H7 (cell line): ENCODE results near the gene SELENOP. TPM values are rescaled to one million over a fixed set of nuclear protein-coding genes. Genes with fewer than 3 reads are reported as not detected.
A peak's percentile ranks its signal among the peaks of the same experiment; 100 is the strongest.

Source experiments
- DNase-seq: peaks from one replicate; pipeline ENCODE4 v3.0.0; 2012
- H3K27me3 ChIP-seq: 2 replicates; pipeline ENCODE4 v1.6.0; 2011; ENCODE audit warnings: mild to moderate bottlenecking, low read length; ENCODE audit not compliant: control insufficient read depth, insufficient read depth
- H3K36me3 ChIP-seq: replicated peaks from 2 replicates; pipeline ENCODE4 v1.5.1; 2011; ENCODE audit warnings: low read length; ENCODE audit not compliant: control insufficient read depth, insufficient read depth
- H3K4me3 ChIP-seq: 2 replicates; pipeline ENCODE4 v1.5.1; 2011; ENCODE audit warnings: low read depth, mild to moderate bottlenecking, control low read depth, low read length, moderate library complexity; ENCODE audit not compliant: insufficient read depth
- total RNA-seq: library from RNA; depleted of rRNA; stranded (reverse); fragments of >200 nt; shearing (Covaris generic); gene quantifications from 2 replicates; pipeline ENCODE4 v1.2.3, GENCODE V29; 2014

Gene SELENOP
- total RNA-seq, 1 experiment from 2014 or later: 44.9 TPM

DNA sequence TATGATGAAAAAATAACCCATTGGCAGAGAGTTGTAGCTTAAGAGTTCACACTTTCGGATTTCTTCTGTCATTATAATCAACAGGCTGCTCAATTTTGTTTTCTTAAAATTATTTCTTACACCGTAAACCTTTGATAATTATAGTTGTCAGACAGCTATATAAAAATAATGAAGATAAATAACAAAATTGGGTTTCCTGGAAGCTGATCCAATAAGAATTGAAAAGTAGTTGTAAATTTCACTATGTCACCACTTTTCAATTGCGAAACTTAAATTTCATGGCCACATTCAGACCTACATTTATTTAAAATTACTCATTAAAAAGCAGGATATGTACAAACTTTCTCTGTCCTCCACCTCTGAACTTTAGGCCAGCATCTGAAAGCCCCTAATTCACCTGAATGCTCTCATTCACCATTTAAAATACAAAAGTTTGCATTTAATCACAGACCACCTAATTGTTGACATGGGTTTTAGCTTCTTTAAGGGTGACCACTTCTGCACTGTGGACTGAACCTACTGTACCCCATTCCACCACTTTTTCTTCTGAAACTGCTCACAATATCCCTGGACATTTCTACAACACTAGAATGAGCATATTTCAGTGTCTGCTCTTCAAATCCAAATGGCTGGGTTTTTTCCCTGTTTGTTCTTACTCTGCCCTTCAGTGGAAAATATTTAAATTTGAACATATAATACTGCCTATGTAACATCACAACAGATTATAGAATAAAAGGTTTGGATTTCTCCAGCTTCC is 680 bp downstream of the SELENOP start:
- no peaks in the 10 kb centered on the region for H3K36me3 ChIP-seq
- H3K27me3 ChIP-seq: no peaks in the 10 kb centered on the region
- DNase-seq: no peak
- H3K4me3 ChIP-seq: peak overlapping the region; percentile 21; the same call in 1 of the 2 replicates

DNA sequence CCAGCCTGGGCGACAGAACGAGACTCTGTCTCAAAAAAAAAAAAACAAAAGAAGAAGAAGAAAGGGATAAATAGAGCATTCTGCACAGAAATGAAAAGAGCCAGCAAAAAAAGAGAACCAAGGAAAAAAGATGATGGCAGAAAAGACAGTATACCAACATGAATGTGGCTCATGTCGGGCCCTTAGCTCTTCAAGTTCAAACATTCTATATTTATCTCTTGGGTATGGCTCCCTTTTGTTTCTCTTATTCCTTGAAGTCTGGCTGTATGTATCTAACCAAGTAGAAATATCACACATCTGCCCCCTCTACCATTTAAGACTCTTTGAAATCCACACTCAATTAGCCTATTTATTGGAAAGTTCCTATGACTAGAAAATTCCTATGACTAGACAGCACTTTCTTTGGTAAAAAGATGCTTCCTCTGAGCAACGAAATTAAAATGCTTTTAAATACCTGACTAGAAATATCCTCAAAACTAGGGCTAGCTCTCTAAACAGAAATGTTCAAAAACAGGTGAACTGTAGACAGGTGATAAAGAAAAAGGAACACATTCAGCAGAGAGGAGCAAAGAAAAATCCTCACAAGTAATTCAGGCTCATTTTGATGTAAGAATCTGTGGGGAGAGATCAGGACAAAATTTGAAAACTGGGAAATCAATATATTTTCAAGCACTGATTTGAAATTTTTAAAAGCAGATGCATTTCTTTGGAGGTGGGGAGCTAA is 2.6 kb downstream of the SELENOP start:
- Histone ChIP-seq H3K4me3 (no peak overlapping the region), H3K27me3 (no peaks in the 10 kb centered on the region), H3K36me3 (no peaks in the 10 kb centered on the region)
- no peak for DNase-seq

DNA sequence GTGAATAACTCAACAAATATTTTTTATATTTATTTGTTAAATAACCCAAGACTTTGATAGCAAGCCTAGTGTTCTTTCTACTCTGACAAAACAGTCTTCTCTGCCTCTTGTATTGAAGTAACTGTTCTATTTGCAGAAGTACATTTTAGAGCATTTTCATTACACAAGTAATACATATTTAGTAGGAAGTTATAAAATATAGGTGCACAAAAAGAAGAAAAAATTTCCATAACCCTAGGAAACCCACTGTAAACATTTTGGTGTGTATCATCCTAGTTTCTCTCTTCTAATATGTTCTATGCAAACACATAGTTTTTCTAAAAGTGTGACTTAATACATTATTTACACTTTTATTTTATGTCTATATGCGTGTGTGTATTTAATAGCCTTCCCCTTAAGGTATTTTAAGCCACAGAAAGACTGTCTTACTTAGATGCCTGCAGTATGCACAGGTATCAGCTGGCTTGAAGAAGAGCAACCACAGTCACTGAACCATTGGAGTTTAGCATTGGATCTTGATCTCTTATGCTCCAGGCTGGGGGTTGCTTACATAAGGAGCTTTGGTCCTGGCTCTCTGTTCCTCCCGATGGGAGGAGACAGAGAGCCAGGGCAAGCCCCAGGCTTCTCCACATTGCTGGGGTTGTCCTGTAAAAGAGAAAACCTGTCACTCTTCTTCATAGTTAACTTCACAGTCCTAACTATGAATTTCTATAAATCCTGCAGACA is 3.8 kb downstream of the SELENOP start:
- Histone ChIP-seq H3K27me3 (no peaks in the 10 kb centered on the region), H3K36me3 (no peaks in the 10 kb centered on the region), H3K4me3 (no peak overlapping the region)
- DNase-seq: peak; percentile 33

DNA sequence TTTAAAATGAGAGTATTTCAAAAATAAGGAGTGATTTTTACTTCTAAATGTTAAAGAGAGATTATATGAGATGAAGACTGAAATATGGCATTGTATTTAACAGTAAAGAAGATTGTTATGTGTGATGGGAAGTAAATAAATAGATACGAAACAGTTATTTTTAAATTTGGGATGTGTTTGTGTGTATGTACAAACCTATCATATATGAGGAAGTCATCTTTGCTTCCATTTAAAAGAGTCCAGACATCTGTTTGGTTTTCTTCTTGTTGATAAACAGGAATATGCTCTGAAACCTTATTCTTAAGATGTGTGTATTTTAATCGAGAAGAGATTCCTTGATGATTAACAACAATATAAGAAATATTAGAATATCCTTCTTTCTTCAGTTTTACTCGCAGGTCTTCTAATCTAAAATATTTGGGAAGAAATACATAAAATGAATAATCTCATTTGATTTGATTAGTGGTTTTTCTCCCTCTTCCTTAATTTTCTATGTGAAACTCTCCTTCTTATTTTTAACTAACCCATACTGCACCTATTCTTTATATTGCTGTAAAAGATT is 4.9 kb downstream of the SELENOP start:
- DNase-seq: no peak
- no peaks in the 10 kb centered on the region for H3K36me3 ChIP-seq
- no peaks in the 10 kb centered on the region for H3K27me3 ChIP-seq
- H3K4me3 ChIP-seq: no peak overlapping the region

DNA sequence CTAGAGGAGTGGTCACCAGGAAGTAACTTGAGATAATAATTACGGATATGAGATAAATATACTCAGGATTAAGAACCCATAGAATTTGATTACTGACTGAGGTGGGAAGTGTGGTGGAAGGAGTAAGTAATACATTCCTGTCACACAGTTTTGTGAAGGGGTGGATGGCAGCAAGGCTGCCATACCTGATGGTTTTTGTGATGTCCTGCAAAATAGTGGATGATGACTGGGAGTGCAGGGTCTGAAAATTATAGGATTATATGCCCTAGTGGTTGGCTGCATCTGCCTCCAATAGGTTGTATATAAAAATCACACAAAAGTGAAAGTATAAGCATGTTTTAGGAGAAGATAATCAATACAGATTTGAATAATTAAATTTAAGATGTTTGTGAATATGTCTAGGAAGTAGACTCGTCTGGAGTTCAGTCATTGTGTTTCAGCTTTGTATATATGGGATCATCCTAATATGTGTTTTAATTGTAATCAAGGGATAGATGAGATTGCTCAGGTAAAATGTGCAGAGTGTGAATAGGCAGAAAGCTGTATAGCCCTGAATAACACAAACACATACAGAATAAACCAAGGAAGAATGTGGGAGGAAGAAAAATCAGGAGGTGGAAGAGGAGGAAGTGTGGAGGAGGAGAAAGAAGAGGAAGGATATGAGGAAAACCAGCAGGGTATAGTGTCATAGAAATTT is 5.5 kb downstream of the SELENOP start:
- no peak for DNase-seq
- H3K4me3 ChIP-seq: no peak overlapping the region
- no peaks in the 10 kb centered on the region for H3K36me3 ChIP-seq
- H3K27me3 ChIP-seq: no peaks in the 10 kb centered on the region

DNA sequence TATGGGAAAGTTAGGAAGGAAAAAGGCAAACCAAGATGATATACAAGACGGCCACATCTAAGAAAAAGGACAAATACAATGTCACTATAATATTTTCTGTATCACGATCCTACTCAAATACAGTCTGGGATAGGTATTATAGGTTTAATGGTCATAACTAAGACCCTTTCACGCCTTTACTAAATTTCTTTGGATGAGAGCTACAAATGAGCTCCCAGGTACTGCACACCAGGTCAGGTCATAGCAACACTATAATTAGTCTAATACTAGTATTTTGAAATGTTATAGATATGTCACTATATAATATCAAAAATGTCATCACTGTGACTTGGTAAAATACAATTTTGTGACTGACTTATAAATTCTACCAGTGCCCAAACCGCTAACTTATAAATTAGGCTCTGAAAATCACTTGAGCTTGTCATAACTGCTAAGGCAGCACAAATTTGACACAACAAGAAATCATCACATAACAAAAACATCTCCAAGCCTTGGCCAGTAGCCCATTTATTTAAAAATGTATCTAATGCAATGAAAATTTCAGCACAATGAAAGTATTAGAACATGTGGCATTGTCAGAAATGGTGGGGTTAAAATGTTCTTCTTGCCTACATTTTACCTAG is 6.9 kb downstream of the SELENOP start:
- Histone ChIP-seq H3K27me3 (no peaks in the 10 kb centered on the region), H3K36me3 (no peaks in the 10 kb centered on the region), H3K4me3 (no peak overlapping the region)
- DNase-seq: no peak

DNA sequence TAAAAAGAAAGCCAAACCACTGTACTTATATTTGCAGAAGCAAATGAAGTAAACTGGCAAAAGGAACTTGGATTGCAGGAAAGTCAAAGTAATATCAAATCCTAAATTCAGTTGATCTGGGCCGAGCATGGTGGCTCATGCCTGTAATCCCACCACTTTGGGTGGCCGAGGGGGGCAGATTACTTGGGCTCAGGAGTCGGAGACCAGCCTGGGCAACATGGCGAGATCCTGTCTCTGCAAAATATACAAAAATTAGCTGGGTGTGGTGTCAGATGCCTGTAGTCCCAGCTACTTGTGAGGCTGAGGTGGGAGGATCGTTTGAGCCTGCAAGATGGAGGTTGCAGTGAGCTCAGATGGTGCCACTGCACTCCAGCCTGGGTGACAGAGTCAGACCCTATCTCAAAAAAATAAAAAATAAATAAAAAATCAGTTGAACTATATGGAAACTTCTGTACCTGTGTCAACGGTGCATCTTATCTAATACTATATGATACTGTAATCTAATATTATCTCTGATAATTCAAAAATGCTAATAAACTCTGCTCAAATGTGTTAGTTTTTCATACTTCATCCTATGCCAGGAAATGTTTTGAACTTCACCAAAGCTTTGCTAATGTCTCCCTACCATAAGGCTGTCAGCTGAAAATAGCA is 10.1 kb downstream of the SELENOP start:
- Histone ChIP-seq H3K4me3 (no peak overlapping the region), H3K27me3 (no peaks in the 10 kb centered on the region)
- DNase-seq: no peak

DNA sequence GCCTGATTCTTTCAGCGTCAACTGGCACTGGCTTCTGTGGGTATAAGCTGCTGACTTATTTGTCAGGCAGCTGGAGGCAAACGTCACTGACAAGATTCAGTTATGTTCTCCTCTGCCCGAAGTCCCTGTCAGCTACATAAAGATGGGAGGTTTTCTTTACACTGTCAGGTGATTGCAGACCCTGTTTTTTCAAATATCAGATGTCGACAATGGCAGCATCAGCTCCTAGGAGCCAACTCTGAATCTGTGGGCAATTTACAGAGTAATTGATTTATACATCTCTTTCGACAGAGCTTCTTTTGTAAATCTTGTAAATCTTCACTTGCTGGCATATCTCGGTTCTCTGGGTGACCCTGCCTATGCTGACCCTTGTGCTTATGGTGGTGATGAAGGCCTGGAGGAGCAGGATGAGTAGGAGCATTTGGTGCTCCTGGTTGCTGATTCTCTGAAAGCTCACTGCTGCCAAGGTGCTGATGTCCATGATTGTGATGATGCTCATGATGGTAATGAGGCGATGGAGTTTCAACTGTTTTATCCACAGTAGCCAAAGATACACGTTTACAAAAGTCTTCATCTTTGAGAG is 10.9 kb downstream of the SELENOP start:
- no peak overlapping the region for H3K4me3 ChIP-seq

More for the DNA sequence above, 10.1 kb downstream of the SELENOP start:
- no peaks in the 10 kb centered on the region; the same call in 1 of the 2 replicates for H3K36me3 ChIP-seq

DNA sequence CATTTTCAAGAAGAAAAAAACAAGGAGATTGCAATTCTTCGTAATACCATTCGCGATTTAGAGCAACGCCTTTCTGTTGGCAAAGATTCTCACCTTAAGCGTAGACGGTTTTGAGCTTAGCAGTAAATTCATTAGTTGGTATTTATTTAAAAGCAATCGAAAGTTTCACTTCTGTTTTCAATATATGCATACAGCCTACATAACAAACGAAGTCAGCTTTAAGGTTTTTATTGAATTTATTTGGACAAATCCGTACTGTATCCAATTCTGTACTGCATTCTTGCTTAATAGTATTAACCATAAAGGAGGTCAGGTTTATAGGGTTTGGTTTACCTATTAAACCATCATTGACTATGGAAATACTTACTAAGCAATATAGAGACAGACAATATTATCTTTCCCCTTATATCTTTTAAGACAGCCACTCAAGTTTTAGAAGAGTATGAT is 12.0 kb downstream of the SELENOP start:
- no peaks in the 10 kb centered on the region for H3K27me3 ChIP-seq
- no peak for DNase-seq
- H3K4me3 ChIP-seq: no peak overlapping the region
- H3K36me3 ChIP-seq: no peaks in the 10 kb centered on the region; the same call in 1 of the 2 replicates

More for the DNA sequence above, 10.9 kb downstream of the SELENOP start:
- Histone ChIP-seq H3K27me3 (no peaks in the 10 kb centered on the region), H3K36me3 (no peaks in the 10 kb centered on the region; the same call in 1 of the 2 replicates)
- DNase-seq: no peak

DNA sequence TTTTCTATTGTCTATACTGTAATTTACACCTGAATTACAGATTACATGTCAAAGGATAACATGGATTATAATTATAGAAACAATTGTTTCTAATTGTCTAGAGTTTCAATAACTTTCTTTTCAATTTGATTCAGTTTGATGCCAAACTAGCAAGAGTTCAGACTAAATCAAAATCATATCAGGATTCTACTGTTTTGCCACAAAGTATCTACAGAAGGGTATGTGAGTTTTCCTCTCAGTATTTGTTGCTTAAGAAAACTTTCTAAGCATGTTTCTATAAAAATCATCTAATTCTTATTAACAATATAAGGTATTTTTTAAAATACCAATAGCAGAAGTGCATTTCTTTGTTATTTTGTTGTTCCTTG is 12.5 kb downstream of the SELENOP start:
- no peaks in the 10 kb centered on the region for H3K27me3 ChIP-seq
- no peaks in the 10 kb centered on the region; the same call in 1 of the 2 replicates for H3K36me3 ChIP-seq
- no peak overlapping the region for H3K4me3 ChIP-seq
- DNase-seq: no peak

DNA sequence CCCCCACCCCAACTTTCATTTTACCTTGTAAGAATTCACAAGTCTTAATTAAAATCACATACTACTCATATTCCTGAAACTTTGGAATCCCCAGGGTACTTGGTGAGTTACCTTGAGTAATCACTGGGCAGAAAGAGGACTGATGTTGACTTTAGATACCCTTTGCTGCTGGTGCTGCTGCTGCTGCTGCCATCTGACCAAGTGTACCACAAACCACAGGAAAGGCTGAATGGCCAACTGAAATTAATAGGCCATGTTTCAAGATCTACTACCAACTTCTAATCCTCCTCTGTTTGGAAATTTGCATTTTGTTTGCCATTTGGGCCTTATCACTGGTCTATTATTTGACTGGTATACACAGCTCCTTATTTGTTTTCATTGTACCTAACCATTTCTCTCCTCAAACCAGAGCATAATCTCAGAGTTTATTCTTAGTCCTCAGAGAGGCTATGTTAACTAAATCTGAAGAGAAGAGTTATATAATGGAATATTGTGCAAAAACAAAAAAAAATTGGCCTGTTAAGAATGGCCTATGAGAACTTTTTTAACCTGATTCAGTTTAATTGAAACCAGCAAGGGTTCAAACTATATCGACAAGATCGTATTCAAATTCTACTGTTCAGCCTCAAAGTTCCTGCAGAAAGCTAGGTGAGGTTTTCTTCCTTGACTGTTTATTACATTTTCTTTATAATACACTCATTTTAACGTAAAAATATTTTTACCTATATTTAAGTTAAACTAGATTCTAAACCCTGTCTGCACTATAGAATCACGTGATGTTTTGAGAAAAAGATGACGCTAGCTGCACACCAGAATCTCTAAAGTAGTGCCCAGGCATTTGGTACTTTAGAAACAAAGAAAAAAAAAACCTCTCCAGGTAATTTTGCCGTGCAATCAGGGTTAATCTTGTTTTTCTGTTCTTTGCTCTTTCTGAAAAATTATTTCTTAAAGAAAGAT is 13.1 kb downstream of the SELENOP start:
- H3K36me3 ChIP-seq: no peaks in the 10 kb centered on the region; the same call in 1 of the 2 replicates
- no peaks in the 10 kb centered on the region for H3K27me3 ChIP-seq
- H3K4me3 ChIP-seq: no peak overlapping the region
- DNase-seq: no peak

DNA sequence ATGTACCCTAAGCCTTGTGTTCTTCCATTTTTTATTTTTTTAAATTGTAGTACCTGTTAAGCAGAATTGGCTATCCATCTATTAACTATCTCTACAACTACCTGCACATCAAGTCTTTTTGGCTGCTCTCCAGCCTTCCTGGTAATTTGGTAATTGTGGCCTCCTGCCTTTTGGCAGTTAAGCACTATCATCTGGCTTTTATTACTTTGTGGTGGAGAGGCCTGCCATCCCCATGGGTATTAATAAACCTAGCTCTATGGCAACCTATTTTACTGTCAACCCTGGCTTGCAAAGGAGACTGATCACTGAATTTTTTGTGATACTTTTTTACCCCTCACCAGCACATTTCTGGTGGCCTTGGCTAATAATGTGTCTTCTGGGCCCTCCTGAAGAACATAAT is 20.5 kb downstream of the SELENOP start:
- no peaks in the 10 kb centered on the region for H3K27me3 ChIP-seq
- H3K36me3 ChIP-seq: no peaks in the 10 kb centered on the region
- no peak overlapping the region for H3K4me3 ChIP-seq
- no peak for DNase-seq
